Measurements from ENCODE around the gene AFF1. TPM values are rescaled to one million over a fixed set of nuclear protein-coding genes. Genes with fewer than 3 reads are reported as not detected.

The AFF1 gene
- total and polyA plus RNA-seq, 2 of the 4 experiments (the other 2 are of a cell fraction), result 7.0 to 9.6 TPM

GRCh38 chr4:87080462-87080861 lies 145.7 kb downstream of the AFF1 start:
- POLR2A ChIA-PET (ENCODE audit: unreplicated experiment), result no interaction called here
- Histone ChIP-seq H4K20me1 (ENCODE audit: insufficient read depth, low read length) (no peaks in the 10 kb centered on the region), H2BK120ac (ENCODE audit: low read depth, low read length) (no peak overlapping the region), H3K27me3 (ENCODE audit: control insufficient read depth, insufficient read depth, low read length) (no peaks in the 10 kb centered on the region), H3K36me3 (ENCODE audit: control insufficient read depth, insufficient read depth, low read length) (no peaks in the 10 kb centered on the region), H3K56ac (ENCODE audit: extremely low read depth, insufficient read depth, low read length) (no peak overlapping the region), H4K5ac (ENCODE audit: low read depth, low read length) (no peak overlapping the region), H3K23ac (ENCODE audit: low read depth, low read length) (no peak overlapping the region), H3K27ac (ENCODE audit: insufficient read depth, low read length) (peak overlapping the region; percentile 11; the same call in 1 of the 2 replicates), H3K9me1 (ENCODE audit: insufficient read depth, low read length) (peaks cover 5% of the 10 kb centered on the region; the same call in 1 of the 2 replicates), H3K4me1 (ENCODE audit: control insufficient read depth, insufficient read depth, low read length) (peaks cover 10% of the 10 kb centered on the region), H3K18ac (ENCODE audit: low read depth, low read length) (peak overlapping the region; percentile 16), H2AFZ (replicated peaks; ENCODE audit: low read length, poor library complexity) (no peak overlapping the region), H3K9ac (ENCODE audit: low read depth, low read length) (no peak overlapping the region), H4K8ac (ENCODE audit: low read depth in 2 of 2, low read length in 2 of 2) (no peak overlapping the region), H2AK5ac (ENCODE audit: low read depth, low read length) (peak overlapping the region; percentile 11; the same call in 1 of the 2 replicates), H2BK20ac (ENCODE audit: low read depth, low read length) (no peak overlapping the region), H3K4ac (ENCODE audit: low read depth, low read length) (no peak overlapping the region; the same call in 1 of the 2 replicates), H2BK15ac (ENCODE audit: low read depth, low read length) (peak overlapping the region; percentile 38; the same call in 1 of the 3 replicates), H3K9me3 (ENCODE audit: control insufficient read depth, insufficient read depth, low read length) (no peaks in the 10 kb centered on the region), H3K79me1 (ENCODE audit: low read depth in 1 of 2, low read length in 2 of 2) (peaks cover 22 to 50% of the 10 kb centered on the region in 2 experiments), H3K14ac (replicated peaks; ENCODE audit: low read depth, low read length) (no peak overlapping the region; the same call in 1 of the 2 replicates), H2BK5ac (ENCODE audit: low read depth, low read length, poor library complexity, severe bottlenecking) (no peak overlapping the region), H4K91ac (ENCODE audit: insufficient read depth, low read depth, low read length) (no peak overlapping the region), H3K4me3 (ENCODE audit: insufficient read depth, low read depth, low read length) (no peak overlapping the region), H3K4me2 (ENCODE audit: low read depth, low read length) (no peak overlapping the region), H2AK9ac (replicated peaks; ENCODE audit: low read depth, low read length, poor library complexity) (no peak overlapping the region)
- in situ Hi-C loops (cut with MboI; ENCODE audit: low sequenced_read_pairs) (no loop called here), intact Hi-C loops (cut with micrococcal nuclease) (no loop called here), dilution Hi-C loops (cut with HindIII; ENCODE audit: low sequenced_read_pairs, unreplicated experiment) (no loop called here)
- DNase-seq (no peak), ATAC-seq (ENCODE audit: low read depth) (no peak)
- CTCF ChIA-PET, result interaction anchor here (1.0 to 2.6 kb wide), 2 partner anchors 9 to 158 kb away, joined by 3 to 10 read pairs; no protein-coding TSS in a partner anchor
- TF ChIP-seq POLR2A (IDR thresholded peaks at IDR 0.05; ENCODE audit: low read depth, low read length), result no peak
- TF ChIP-seq RCOR1 (IDR thresholded peaks at IDR 0.05; ENCODE audit: insufficient replicate concordance, low read length), result no peak
- no peak for TF ChIP-seq SMC3 (IDR thresholded peaks at IDR 0.05; ENCODE audit: low read depth, low read length)
- BruUV-seq (replicated peaks), result no TSS peak
- WGBS, 2 experiments (ENCODE audit: extremely low coverage in 2 of 2, insufficient read length in 1 of 2), result no CpG with 5 or more reads among the region's 3 CpGs

Data from IMR-90 (cell line).